Body of pancreas (tissue), 4 donors: ENCODE results near the gene AKAP17A.

Experiments
- CTCF ChIP-seq, 7 experiments: fragments of 450-650 bp in 4 of 7; fragments of 200-600 bp in 3 of 7; sonication (generic) in 3 of 7; IDR thresholded peaks; one replicate each; pipeline ENCODE4 v1.5.1; 2016 to 2019; ENCODE audit warnings: antibody characterized with exemption in 7 of 7
- POLR2A ChIP-seq, 3 donors: fragments of 450-650 bp; IDR thresholded peaks; one replicate each; pipeline ENCODE4 v1.6.1; 2016; ENCODE audit warnings: antibody characterized with exemption in 3 of 3, mild to moderate bottlenecking in 2 of 3

- TF ChIP-seq CTCF (IDR thresholded peaks at IDR 0.05): no peak
- no peak for TF ChIP-seq POLR2A (IDR thresholded peaks at IDR 0.05)
These were observed 5.4 kb downstream of the AKAP17A start for GRCh38 chrX:1596676-1597344.
